IMR-90 (cell line): ENCODE data around the gene TELO2.

ENCODE experiments used
- CEBPB ChIP-seq: IDR thresholded peaks from 2 replicates; pipeline ENCODE4 v1.6.1; 2012; ENCODE audit warnings: low read depth, low read length, improper control_type of control experiment
- CHD1 ChIP-seq: IDR thresholded peaks from 2 replicates; pipeline ENCODE4 v1.6.1; 2012; ENCODE audit warnings: low read depth, low read length, improper control_type of control experiment
- MAFK ChIP-seq: IDR thresholded peaks from 2 replicates; pipeline ENCODE4 v1.6.1; 2012; ENCODE audit warnings: low read depth, low read length, improper control_type of control experiment
- MAZ ChIP-seq: IDR thresholded peaks from 2 replicates; pipeline ENCODE4 v1.6.1; 2012; ENCODE audit warnings: low read depth, mild to moderate bottlenecking, low read length, improper control_type of control experiment, moderate library complexity, borderline replicate concordance
- POLR2A ChIP-seq: IDR thresholded peaks from 2 replicates; pipeline ENCODE4 v1.6.1; 2012; ENCODE audit warnings: mild to moderate bottlenecking, low read depth, low read length
- RAD21 ChIP-seq: IDR thresholded peaks from 2 replicates; pipeline ENCODE4 v1.6.1; 2012; ENCODE audit warnings: low read length, improper control_type of control experiment
- RCOR1 ChIP-seq: IDR thresholded peaks from 2 replicates; pipeline ENCODE4 v1.6.1; 2012; ENCODE audit warnings: mild to moderate bottlenecking, low read length, improper control_type of control experiment; ENCODE audit not compliant: insufficient replicate concordance
- RFX5 ChIP-seq: IDR thresholded peaks from 2 replicates; pipeline ENCODE4 v1.8.0; 2012; ENCODE audit warnings: low read depth, mild to moderate bottlenecking, low read length, moderate library complexity
- SMC3 ChIP-seq: fragments of 150-350 bp; IDR thresholded peaks from 2 replicates; pipeline ENCODE4 v1.6.1; 2016; ENCODE audit warnings: low read depth, mild to moderate bottlenecking, antibody characterized with exemption, low read length, moderate library complexity
- TF ChIP-seq, protein P1 (sequence below): conservative IDR thresholded peaks from 2 replicates; pipeline ENCODE4 v1.5.1; 2012; ENCODE audit warnings: mild to moderate bottlenecking, low read depth, low read length, improper control_type of control experiment
- TF ChIP-seq, protein P2 (sequence below): fragments of 150-350 bp; IDR thresholded peaks from 2 replicates; pipeline ENCODE4 v1.6.1; 2017; ENCODE audit warnings: mild to moderate bottlenecking, antibody characterized with exemption, low read length, low read depth
- TF ChIP-seq, protein P3 (sequence below): fragments of 150-350 bp; IDR thresholded peaks from 2 replicates; pipeline ENCODE4 v1.6.1; 2016; ENCODE audit warnings: low read depth, mild to moderate bottlenecking, low read length, moderate library complexity, borderline replicate concordance

DNA sequence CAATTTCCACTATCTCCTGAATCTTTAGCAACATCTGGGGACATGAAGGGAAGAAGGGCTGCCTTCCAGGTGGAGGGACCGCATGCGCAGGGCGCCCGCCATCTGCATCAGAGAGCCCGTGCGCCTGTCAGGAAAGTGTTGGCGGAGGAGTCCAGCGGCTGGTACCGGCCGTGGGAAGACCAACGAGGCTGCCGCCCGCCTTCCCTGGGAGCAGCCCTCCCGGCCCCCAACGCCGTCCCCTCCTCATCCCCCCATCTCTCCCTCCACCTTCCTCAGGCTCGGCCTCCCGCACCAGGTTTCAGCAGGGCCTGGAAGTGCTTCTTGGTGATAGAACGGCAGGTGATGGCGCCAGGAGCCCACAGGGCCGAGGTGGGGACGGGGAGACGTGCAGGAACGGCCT is 27.1 kb upstream of the TELO2 start:
- TF ChIP-seq RFX5 (no peak), POLR2A (no peak), RAD21 (no peak), MAFK (no peak), RCOR1 (no peak), CHD1 (no peak), CEBPB (no peak), SMC3 (no peak), MAZ (no peak)
- TF ChIP-seq, protein P1, sequence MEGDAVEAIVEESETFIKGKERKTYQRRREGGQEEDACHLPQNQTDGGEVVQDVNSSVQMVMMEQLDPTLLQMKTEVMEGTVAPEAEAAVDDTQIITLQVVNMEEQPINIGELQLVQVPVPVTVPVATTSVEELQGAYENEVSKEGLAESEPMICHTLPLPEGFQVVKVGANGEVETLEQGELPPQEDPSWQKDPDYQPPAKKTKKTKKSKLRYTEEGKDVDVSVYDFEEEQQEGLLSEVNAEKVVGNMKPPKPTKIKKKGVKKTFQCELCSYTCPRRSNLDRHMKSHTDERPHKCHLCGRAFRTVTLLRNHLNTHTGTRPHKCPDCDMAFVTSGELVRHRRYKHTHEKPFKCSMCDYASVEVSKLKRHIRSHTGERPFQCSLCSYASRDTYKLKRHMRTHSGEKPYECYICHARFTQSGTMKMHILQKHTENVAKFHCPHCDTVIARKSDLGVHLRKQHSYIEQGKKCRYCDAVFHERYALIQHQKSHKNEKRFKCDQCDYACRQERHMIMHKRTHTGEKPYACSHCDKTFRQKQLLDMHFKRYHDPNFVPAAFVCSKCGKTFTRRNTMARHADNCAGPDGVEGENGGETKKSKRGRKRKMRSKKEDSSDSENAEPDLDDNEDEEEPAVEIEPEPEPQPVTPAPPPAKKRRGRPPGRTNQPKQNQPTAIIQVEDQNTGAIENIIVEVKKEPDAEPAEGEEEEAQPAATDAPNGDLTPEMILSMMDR: no peak
- TF ChIP-seq, protein P2, sequence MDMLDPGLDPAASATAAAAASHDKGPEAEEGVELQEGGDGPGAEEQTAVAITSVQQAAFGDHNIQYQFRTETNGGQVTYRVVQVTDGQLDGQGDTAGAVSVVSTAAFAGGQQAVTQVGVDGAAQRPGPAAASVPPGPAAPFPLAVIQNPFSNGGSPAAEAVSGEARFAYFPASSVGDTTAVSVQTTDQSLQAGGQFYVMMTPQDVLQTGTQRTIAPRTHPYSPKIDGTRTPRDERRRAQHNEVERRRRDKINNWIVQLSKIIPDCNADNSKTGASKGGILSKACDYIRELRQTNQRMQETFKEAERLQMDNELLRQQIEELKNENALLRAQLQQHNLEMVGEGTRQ: no peak
- TF ChIP-seq, protein P3, sequence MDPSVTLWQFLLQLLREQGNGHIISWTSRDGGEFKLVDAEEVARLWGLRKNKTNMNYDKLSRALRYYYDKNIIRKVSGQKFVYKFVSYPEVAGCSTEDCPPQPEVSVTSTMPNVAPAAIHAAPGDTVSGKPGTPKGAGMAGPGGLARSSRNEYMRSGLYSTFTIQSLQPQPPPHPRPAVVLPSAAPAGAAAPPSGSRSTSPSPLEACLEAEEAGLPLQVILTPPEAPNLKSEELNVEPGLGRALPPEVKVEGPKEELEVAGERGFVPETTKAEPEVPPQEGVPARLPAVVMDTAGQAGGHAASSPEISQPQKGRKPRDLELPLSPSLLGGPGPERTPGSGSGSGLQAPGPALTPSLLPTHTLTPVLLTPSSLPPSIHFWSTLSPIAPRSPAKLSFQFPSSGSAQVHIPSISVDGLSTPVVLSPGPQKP: no peak
